Body of pancreas (tissue), 4 donors: Measurements from ENCODE around the gene CTNNBIP1. TPM values are rescaled to one million over a fixed set of nuclear protein-coding genes. Genes with fewer than 3 reads are reported as not detected.
"Not testable (repeated sequence)": the region's sequence is repeated elsewhere in the genome, so short reads cannot be mapped to it uniquely, and the experiment has no call there.

Experiments
- ATAC-seq: fragments of 150-250 bp; one replicate; pipeline ENCODE4 v1.9.1; 2016
- DNase-seq, 4 donors: peaks; one replicate each; pipeline ENCODE4 v3.0.0-alpha.2; 2019
- H3K27ac ChIP-seq, 4 donors: fragments of 200-600 bp; sonication (generic); 1 replicate in 3 of 4; 2 replicates in 1 of 4; pipeline versions ENCODE4 v1.5.1 to v1.6.1; 2016 to 2019; ENCODE audit warnings: mild to moderate bottlenecking in 1 of 4, mixed read lengths in 1 of 4, moderate library complexity in 1 of 4
- H3K27me3 ChIP-seq, 2 donors: fragments of 200-600 bp; sonication (generic); one replicate each; pipeline ENCODE4 v1.6.0; 2016; ENCODE audit warnings: mild to moderate bottlenecking in 1 of 2
- H3K36me3 ChIP-seq, 2 donors: fragments of 200-600 bp; sonication (generic); replicated peaks in 1 of 2; 2 replicates each; pipeline ENCODE4 v1.5.1; 2016; ENCODE audit warnings: low read depth in 2 of 2; ENCODE audit not compliant: insufficient read depth in 1 of 2
- H3K4me1 ChIP-seq: fragments of 200-600 bp; sonication (generic); one replicate; pipeline ENCODE4 v1.6.0; 2016
- H3K4me3 ChIP-seq, 2 donors: fragments of 200-600 bp; sonication (generic); 1 replicate in 1 of 2; 2 replicates in 1 of 2; pipeline ENCODE4 v1.5.1; 2016 to 2019
- H3K9me3 ChIP-seq, 3 donors: fragments of 200-600 bp; sonication (generic); 1 replicate in 2 of 3; 2 replicates in 1 of 3; pipeline ENCODE4 v1.5.1; 2016
- POLR2A ChIP-seq, 3 donors: fragments of 450-650 bp; IDR thresholded peaks; one replicate each; pipeline ENCODE4 v1.6.1; 2016; ENCODE audit warnings: antibody characterized with exemption in 3 of 3, mild to moderate bottlenecking in 2 of 3
- WGBS, 2 donors: methylation state at CpG; one replicate each; pipeline ENCODE4 v1.1.5; 2017; 5-methylcytosine and 5-hydroxymethylcytosine counted together
- intact Hi-C: fragments of 100-400 bp; cut with DNase I; formaldehyde crosslinking; loops from one replicate; pipeline ENCODE4 v1.15.1; 2023
- total RNA-seq, 2 donors: library from RNA; depleted of rRNA; stranded (reverse); fragments of >200 nt; gene quantifications; one replicate each; pipeline ENCODE4 v1.1.0, GENCODE V29; 2016
- TF ChIP-seq, protein P1 (sequence below), 7 experiments: fragments of 450-650 bp in 4 of 7; fragments of 200-600 bp in 3 of 7; sonication (generic) in 3 of 7; IDR thresholded peaks; one replicate each; pipeline ENCODE4 v1.5.1; 2016 to 2019; ENCODE audit warnings: antibody characterized with exemption in 7 of 7

The CTNNBIP1 gene
- total RNA-seq, 2 donors from 2014 or later: 20.1 to 24.6 TPM

DNA sequence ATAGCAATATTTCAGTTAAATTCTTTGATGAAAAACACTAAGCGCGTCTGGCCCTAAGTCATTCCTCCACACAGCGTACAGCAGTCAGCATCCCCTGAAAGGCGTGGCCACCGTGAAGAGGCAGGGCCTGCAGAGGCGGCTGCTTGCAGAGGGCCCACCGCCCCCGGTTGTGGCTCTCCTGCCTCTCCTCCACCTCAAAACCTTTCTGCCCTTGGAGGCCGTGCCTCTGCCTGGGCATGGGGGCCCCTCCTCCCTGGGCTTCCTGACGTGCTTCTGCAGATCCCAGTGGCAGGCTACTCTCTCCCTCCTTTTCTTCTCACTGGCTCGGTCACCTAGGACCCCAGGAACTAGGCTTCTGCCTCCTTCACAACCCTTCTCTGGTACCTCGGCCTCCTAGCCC lies 102.5 kb downstream of the CTNNBIP1 start:
- Histone ChIP-seq H3K27me3 (no peaks in the 10 kb centered on the region), H3K4me3 (no peak overlapping the region), H3K36me3 (no peaks in the 10 kb centered on the region), H3K27ac (peak overlapping the region in 2 of 4 donors; percentile 66 to 79), H3K4me1 (peaks cover 82% of the 10 kb centered on the region), H3K9me3 (no peaks in the 10 kb centered on the region)
- TF ChIP-seq, protein P1, sequence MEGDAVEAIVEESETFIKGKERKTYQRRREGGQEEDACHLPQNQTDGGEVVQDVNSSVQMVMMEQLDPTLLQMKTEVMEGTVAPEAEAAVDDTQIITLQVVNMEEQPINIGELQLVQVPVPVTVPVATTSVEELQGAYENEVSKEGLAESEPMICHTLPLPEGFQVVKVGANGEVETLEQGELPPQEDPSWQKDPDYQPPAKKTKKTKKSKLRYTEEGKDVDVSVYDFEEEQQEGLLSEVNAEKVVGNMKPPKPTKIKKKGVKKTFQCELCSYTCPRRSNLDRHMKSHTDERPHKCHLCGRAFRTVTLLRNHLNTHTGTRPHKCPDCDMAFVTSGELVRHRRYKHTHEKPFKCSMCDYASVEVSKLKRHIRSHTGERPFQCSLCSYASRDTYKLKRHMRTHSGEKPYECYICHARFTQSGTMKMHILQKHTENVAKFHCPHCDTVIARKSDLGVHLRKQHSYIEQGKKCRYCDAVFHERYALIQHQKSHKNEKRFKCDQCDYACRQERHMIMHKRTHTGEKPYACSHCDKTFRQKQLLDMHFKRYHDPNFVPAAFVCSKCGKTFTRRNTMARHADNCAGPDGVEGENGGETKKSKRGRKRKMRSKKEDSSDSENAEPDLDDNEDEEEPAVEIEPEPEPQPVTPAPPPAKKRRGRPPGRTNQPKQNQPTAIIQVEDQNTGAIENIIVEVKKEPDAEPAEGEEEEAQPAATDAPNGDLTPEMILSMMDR (IDR thresholded peaks at IDR 0.05): no peak
- 84 to 85% methylated on average over 10 to 12 of the region's 12 CpGs for whole genome bisulfite sequencing, 2 donors
- no peak for DNase-seq
- intact Hi-C loops: no loop called here
- no peak for ATAC-seq

DNA sequence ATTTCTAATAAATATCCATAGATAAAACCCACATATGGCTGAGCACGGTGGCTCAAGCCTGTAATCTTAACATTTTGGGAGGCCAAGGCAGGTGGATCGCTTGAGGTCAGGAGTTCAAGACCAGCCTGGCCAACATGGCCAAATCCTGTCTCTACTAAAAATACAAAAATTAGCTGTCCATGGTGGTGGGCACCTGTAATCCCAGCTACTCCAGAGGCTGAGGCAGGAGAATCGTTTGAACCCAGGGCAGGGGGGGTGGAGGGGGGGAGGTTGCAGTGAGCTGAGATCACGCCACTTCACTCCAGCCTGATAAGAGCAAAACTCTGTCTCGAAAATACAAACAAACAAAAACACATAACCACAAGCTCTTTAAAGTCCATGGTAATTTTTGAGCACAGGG lies 104.1 kb downstream of the CTNNBIP1 start:
- H3K4me3 ChIP-seq, ATAC-seq, H3K27me3 ChIP-seq, H3K36me3 ChIP-seq, H3K9me3 ChIP-seq, intact Hi-C loops: not testable (repeated sequence)
- WGBS, 2 donors: 69 to 75% methylated on average over 5 of the region's 5 CpGs
- Histone ChIP-seq H3K27ac (peak overlapping the region in 2 of 4 donors; percentile 78 to 87), H3K4me1 (peaks cover 68% of the 10 kb centered on the region)
- DNase-seq: peak in 1 of 4 donors; percentile 5

DNA sequence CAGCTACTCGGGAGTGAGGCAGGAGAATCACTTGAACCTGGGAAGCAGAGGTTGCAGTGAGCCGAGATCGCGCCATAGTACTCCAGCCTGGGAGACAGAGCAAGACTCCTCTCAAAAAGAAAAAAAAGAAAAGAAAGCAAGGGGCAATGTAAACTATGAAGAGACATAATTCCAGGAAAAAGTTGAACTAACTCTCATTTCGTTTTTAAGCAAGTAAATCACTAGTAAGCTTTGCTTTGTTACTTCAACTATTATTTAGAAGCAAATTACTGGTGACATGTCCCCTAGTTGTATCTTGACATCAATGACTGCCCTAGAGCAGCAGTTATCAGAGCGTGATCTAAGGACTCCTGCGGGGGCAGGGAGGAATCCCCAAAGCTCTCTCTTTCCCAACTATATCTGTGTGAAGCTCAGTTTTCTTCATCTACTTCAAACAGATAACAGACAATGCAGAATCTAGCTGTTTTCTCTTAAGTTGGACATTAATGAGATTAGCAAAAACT lies 105.0 kb downstream of the CTNNBIP1 start:
- WGBS, 2 donors: 41 to 42% methylated on average over 7 of the region's 7 CpGs

DNA sequence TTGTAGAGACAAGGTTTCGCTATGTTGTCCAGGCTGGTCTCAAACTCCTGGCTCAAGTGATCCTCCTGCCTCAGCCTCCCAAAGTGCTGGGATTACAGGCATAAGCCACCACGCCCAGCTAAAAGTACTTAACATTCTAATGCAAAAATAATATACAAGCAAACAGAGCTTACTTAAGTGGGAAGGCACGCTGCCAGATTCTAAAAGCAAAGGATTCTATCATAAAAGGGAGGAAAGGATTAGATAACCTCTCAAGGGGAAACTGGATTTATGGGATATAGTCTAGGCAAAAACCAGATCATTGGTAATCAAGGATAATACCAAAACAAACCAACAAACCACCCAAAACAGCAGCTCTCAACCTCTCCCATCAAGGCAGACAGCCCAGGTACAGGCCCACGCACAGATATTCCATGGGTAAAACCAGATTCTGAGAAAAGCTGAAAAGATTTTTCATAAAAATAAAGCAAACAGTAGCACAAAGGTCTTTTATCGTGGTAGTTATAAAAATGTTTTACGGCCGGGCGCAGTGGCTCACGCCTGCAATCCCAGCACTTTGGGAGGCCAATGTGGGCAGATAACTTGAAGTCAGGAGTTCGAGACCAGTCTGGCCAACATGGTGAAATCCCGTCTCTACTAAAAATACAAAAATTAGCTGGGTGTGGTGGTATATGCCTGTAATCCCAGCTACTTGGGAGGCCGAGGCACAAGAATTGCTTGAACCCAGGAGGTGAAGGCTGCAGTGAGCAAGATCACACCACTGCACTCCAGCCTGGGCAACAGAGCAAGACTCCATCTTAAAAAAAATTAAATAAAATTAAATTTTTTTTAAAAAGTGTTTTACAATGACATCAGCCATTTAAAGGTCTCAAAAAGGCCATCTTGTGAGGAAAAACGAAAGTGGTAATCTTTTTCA lies 106.8 kb downstream of the CTNNBIP1 start:
- H3K27me3 ChIP-seq, H3K36me3 ChIP-seq, H3K9me3 ChIP-seq, H3K4me3 ChIP-seq, intact Hi-C loops, ATAC-seq: not testable (repeated sequence)
- DNase-seq: peak in 1 of 4 donors; percentile 8
- 82 to 83% methylated on average over 13 of the region's 13 CpGs for WGBS, 2 donors
- Histone ChIP-seq H3K4me1 (peaks cover 64% of the 10 kb centered on the region), H3K27ac (peak overlapping the region; percentile 29 to 87 (median 80))

More for the DNA sequence above, 105.0 kb downstream of the CTNNBIP1 start:
- Histone ChIP-seq H3K27me3 (no peaks in the 10 kb centered on the region), H3K9me3 (no peaks in the 10 kb centered on the region), H3K36me3 (no peaks in the 10 kb centered on the region), H3K4me1 (peaks cover 63% of the 10 kb centered on the region), H3K27ac (peak overlapping the region; percentile 78 to 87 (median 80)), H3K4me3 (no peak overlapping the region)
- intact Hi-C loops: no loop called here
- no peak for TF ChIP-seq POLR2A (IDR thresholded peaks at IDR 0.05)
- no peak for ATAC-seq
- no peak for DNase-seq

DNA sequence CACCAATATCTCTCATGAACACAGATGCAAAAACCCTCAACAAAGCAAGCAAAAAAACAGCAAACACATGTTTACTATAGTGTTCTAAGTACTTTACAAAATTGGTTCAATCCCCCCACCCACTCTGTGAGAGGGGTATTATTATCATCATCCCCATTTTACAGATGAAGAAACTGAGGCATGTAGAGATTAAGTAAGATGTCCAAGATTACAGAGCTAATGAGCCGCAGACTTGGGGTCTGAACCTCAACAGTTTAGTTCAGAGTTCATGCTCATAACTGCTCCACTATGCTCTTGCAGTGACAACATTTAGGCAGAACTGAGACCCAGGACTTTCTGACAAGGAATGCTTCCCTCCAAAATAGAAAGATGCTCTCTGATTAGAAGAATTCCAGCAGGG lies 108.2 kb downstream of the CTNNBIP1 start:
- Histone ChIP-seq H3K27ac (peak overlapping the region in 2 of 4 donors; percentile 78 to 81), H3K36me3 (no peaks in the 10 kb centered on the region), H3K9me3 (no peaks in the 10 kb centered on the region), H3K4me3 (no peak overlapping the region), H3K4me1 (peaks cover 68% of the 10 kb centered on the region), H3K27me3 (no peaks in the 10 kb centered on the region)
- intact Hi-C loops: no loop called here
- 100% methylated on average over 1 of the region's 1 CpG for WGBS, 2 donors
- no peak for DNase-seq
- TF ChIP-seq POLR2A (IDR thresholded peaks at IDR 0.05): no peak
- TF ChIP-seq, protein P1 (IDR thresholded peaks at IDR 0.05): no peak
- no peak for ATAC-seq

Other genes with a start within 250 kb of the CTNNBIP1 start
- 10 to 100 TPM; 60.2 to 64.6 TPM for gene CLSTN1, start 86.3 kb downstream of the CTNNBIP1 start, total RNA-seq
- gene LZIC, start 33.1 kb upstream of the CTNNBIP1 start, total RNA-seq: 10 to 100 TPM in 1 of 2 donors, 1 to 10 TPM in 1; 8.6 to 20.2 TPM
- gene NMNAT1, start 33.2 kb upstream of the CTNNBIP1 start, total RNA-seq: 1 to 10 TPM; 3.6 to 5.2 TPM
- 10 to 100 TPM in 1 of 2 donors, 1 to 10 TPM in 1; 7.5 to 46.8 TPM for gene RBP7, start 87.0 kb upstream of the CTNNBIP1 start, total RNA-seq
- gene UBE4B, start 122.7 kb upstream of the CTNNBIP1 start, total RNA-seq: 10 to 100 TPM; 43.8 to 57.0 TPM